HG03280 (cell line): Measurements from ENCODE around the gene RRAGB.
"Not testable (repeated sequence)": the region's sequence is repeated elsewhere in the genome, so short reads cannot be mapped to it uniquely, and the experiment has no call there.

Experiments used
- ATAC-seq: cut with Tn5 transposase; IDR thresholded peaks from one replicate; pipeline ENCODE4 v1.9.1; 2021; ENCODE audit warnings: mild to moderate bottlenecking, moderate library complexity; ENCODE audit not compliant: unreplicated experiment

RRAGB gene

GRCh38 chrX:55717521-55718497, at the start of gene RRAGB:
Gene RRAGB, plus strand, starts transcription at chrX:55717749. Its CDS starts 579 bp downstream, at chrX:55718328.
- ATAC-seq: peak; percentile 96

GRCh38 chrX:55668084-55668483, 49.5 kb upstream of the RRAGB start:
- ATAC-seq: no peak

- ATAC-seq: not testable (repeated sequence)
Measured at GRCh38 chrX:55688579-55688978, 29.0 kb upstream of the RRAGB start.

GRCh38 chrX:55695227-55696018, 22.1 kb upstream of the RRAGB start:
- no peak for ATAC-seq

- ATAC-seq: no peak
Measured at GRCh38 chrX:55697381-55697780, 20.2 kb upstream of the RRAGB start.

- no peak for ATAC-seq
Measured at GRCh38 chrX:55702671-55703070, 14.9 kb upstream of the RRAGB start.

GRCh38 chrX:55703436-55703835, 14.1 kb upstream of the RRAGB start:
- ATAC-seq: not testable (repeated sequence)

- ATAC-seq: not testable (repeated sequence)
Measured at GRCh38 chrX:55705066-55705465, 12.5 kb upstream of the RRAGB start.

GRCh38 chrX:55709735-55710134, 7.8 kb upstream of the RRAGB start:
- no peak for ATAC-seq

- ATAC-seq: no peak
Measured at GRCh38 chrX:55710701-55711100, 6.8 kb upstream of the RRAGB start.

GRCh38 chrX:55713631-55714030, 3.9 kb upstream of the RRAGB start:
- no peak for ATAC-seq

GRCh38 chrX:55714161-55714560, 3.4 kb upstream of the RRAGB start:
- no peak for ATAC-seq

GRCh38 chrX:55715847-55716246, 1.7 kb upstream of the RRAGB start:
- no peak for ATAC-seq

GRCh38 chrX:55716937-55717336, 612 bp upstream of the RRAGB start:
- ATAC-seq: no peak

- no peak for ATAC-seq
Measured at GRCh38 chrX:55731826-55732225, 14.3 kb downstream of the RRAGB start.

GRCh38 chrX:55738969-55739368, 21.4 kb downstream of the RRAGB start:
- no peak for ATAC-seq

GRCh38 chrX:55742649-55743048, 25.1 kb downstream of the RRAGB start:
- ATAC-seq: no peak

- ATAC-seq: not testable (repeated sequence)
Measured at GRCh38 chrX:55748463-55748862, 30.9 kb downstream of the RRAGB start.

- ATAC-seq: no peak
Measured at GRCh38 chrX:55750256-55750655, 32.7 kb downstream of the RRAGB start.

GRCh38 chrX:55754861-55755294, 37.3 kb downstream of the RRAGB start:
- ATAC-seq: peak; percentile 88

- no peak for ATAC-seq
Measured at GRCh38 chrX:55758033-55758432, 40.5 kb downstream of the RRAGB start.

- no peak for ATAC-seq
Measured at GRCh38 chrX:55759478-55759877, 41.9 kb downstream of the RRAGB start.
